NB4 (cell line): ENCODE measurements around the gene MESD.

Experiments
- MAX ChIP-seq: IDR thresholded peaks from 2 replicates; pipeline ENCODE4 v1.6.1; 2011; ENCODE audit warnings: low read depth, low read length
- TF ChIP-seq, protein P1 (sequence below): IDR thresholded peaks from one replicate; pipeline ENCODE4 v1.5.1; 2012; ENCODE audit warnings: low read depth, low read length

GRCh38 chr15:80904998-80905397 is 84.6 kb downstream of the MESD start:
- TF ChIP-seq, protein P1, sequence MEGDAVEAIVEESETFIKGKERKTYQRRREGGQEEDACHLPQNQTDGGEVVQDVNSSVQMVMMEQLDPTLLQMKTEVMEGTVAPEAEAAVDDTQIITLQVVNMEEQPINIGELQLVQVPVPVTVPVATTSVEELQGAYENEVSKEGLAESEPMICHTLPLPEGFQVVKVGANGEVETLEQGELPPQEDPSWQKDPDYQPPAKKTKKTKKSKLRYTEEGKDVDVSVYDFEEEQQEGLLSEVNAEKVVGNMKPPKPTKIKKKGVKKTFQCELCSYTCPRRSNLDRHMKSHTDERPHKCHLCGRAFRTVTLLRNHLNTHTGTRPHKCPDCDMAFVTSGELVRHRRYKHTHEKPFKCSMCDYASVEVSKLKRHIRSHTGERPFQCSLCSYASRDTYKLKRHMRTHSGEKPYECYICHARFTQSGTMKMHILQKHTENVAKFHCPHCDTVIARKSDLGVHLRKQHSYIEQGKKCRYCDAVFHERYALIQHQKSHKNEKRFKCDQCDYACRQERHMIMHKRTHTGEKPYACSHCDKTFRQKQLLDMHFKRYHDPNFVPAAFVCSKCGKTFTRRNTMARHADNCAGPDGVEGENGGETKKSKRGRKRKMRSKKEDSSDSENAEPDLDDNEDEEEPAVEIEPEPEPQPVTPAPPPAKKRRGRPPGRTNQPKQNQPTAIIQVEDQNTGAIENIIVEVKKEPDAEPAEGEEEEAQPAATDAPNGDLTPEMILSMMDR, result no peak
- no peak for TF ChIP-seq MAX
